Measurements from ENCODE around the gene AHSP. TPM values are rescaled to one million over a fixed set of nuclear protein-coding genes. Genes with fewer than 3 reads are reported as not detected.

Gene AHSP
- total RNA-seq, 4 donors from 2014 or later, result 1.2 TPM; not detected in 3

- H3K27ac ChIP-seq (replicated peaks in 1 of 4), result no peak overlapping the region
- H3K9me3 ChIP-seq, result no peaks in the 10 kb centered on the region
- no peak for DNase-seq (ENCODE audit: extremely low spot score)
- peaks cover 9 to 28% (median 23%) of the 10 kb centered on the region in 4 donors for H3K36me3 ChIP-seq
- TF ChIP-seq CTCF (IDR thresholded peaks at IDR 0.05) (no peak), POLR2A (IDR thresholded peaks at IDR 0.05; ENCODE audit: low read depth) (no peak), POLR2AphosphoS5 (IDR thresholded peaks at IDR 0.05) (no peak), EP300 (IDR thresholded peaks at IDR 0.05) (no peak)
- 22% methylated on average over 14 of the region's 48 CpGs for WGBS
- intact Hi-C loops (cut with DNase I), result no loop called here
- peaks cover 17 to 25% (median 23%) of the 10 kb centered on the region in 4 donors for H3K4me1 ChIP-seq
- peaks cover 0 to 43% (median 9%) of the 10 kb centered on the region in 4 donors for H3K27me3 ChIP-seq
- H3K4me3 ChIP-seq, result peak overlapping the region; percentile 50 to 69 (median 55)
Measured at GRCh38 chr16:31487071-31487719, 40.5 kb upstream of the AHSP start.

DNA sequence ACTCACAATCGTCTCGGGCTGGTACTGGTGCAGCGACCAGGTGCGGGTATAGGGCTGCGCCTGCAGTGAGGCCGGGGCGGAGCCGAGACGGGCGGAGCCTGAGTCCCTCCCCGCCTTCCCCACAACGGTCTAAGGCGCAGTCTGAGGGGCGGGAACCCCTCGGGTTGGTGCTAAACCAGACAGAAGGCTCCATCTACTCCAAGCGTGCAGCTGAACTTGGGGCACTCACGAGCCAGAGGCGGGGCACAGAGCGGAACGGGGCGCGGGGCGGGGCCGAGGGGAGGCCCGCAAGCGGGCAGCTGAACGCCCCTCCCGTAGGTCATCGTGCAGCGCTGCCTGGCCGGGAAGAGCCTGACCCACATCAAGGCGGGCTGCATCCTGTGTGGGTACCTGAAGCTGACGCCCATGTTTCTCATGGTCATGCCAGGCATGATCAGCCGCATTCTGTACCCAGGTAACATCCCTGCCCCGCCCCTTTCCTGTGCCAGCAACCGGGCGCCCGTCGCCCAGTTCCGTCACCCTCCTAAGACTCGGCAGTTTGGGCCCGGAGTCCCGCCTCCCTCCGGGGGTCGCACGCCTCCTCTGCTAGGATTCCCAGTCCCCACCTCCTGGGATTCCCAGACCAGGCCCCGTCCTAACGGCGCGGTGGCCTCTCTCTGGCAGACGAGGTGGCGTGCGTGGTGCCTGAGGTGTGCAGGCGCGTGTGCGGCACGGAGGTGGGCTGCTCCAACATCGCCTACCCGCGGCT is 39.8 kb upstream of the AHSP start:
- H3K36me3 ChIP-seq, result peaks cover 11 to 35% (median 30%) of the 10 kb centered on the region in 4 donors
- WGBS, result 0% methylated on average over 11 of the region's 60 CpGs
- peaks cover 17 to 25% (median 23%) of the 10 kb centered on the region in 4 donors for H3K4me1 ChIP-seq
- DNase-seq (ENCODE audit: extremely low spot score), result no peak
- peak overlapping the region; percentile 50 to 69 (median 55) for H3K4me3 ChIP-seq
- H3K9me3 ChIP-seq, result no peaks in the 10 kb centered on the region
- H3K27ac ChIP-seq (replicated peaks in 1 of 4), result no peak overlapping the region
- intact Hi-C loops (cut with DNase I), result no loop called here
- peaks cover 0 to 43% (median 9%) of the 10 kb centered on the region in 4 donors for H3K27me3 ChIP-seq
- TF ChIP-seq EP300 (IDR thresholded peaks at IDR 0.05), result no peak
- no peak for TF ChIP-seq CTCF (IDR thresholded peaks at IDR 0.05)
- peak; percentile 26 to 36 for TF ChIP-seq POLR2AphosphoS5 (IDR thresholded peaks at IDR 0.05)
- TF ChIP-seq POLR2A (IDR thresholded peaks at IDR 0.05; ENCODE audit: low read depth), result no peak

- H3K4me3 ChIP-seq, result peak overlapping the region; percentile 50 to 69 (median 55)
- H3K27ac ChIP-seq (replicated peaks in 1 of 4), result no peak overlapping the region
- TF ChIP-seq CTCF (IDR thresholded peaks at IDR 0.05) (no peak), POLR2A (IDR thresholded peaks at IDR 0.05; ENCODE audit: low read depth) (no peak), EP300 (IDR thresholded peaks at IDR 0.05) (no peak)
- peaks cover 17 to 25% (median 23%) of the 10 kb centered on the region in 4 donors for H3K4me1 ChIP-seq
- peaks cover 0 to 43% (median 9%) of the 10 kb centered on the region in 4 donors for H3K27me3 ChIP-seq
- H3K9me3 ChIP-seq, result no peaks in the 10 kb centered on the region
- DNase-seq (ENCODE audit: extremely low spot score), result no peak
- intact Hi-C loops (cut with DNase I), result no loop called here
- peaks cover 19 to 43% (median 37%) of the 10 kb centered on the region in 4 donors for H3K36me3 ChIP-seq
- 43% methylated on average over 15 of the region's 77 CpGs for WGBS
Measured at GRCh38 chr16:31488468-31489297, 39.0 kb upstream of the AHSP start.

- Histone ChIP-seq H3K36me3 (peaks cover 24 to 48% (median 43%) of the 10 kb centered on the region in 4 donors), H3K4me1 (peaks cover 17 to 25% (median 23%) of the 10 kb centered on the region in 4 donors), H3K27ac (replicated peaks in 1 of 4) (no peak overlapping the region), H3K27me3 (peaks cover 0 to 43% (median 9%) of the 10 kb centered on the region in 4 donors), H3K9me3 (no peaks in the 10 kb centered on the region), H3K4me3 (no peak overlapping the region)
- intact Hi-C loops (cut with DNase I), result no loop called here
- TF ChIP-seq CTCF (IDR thresholded peaks at IDR 0.05), result no peak
- DNase-seq (ENCODE audit: extremely low spot score), result no peak
- 94% methylated on average over 2 of the region's 7 CpGs for WGBS
Measured at GRCh38 chr16:31489298-31489564, 38.5 kb upstream of the AHSP start.

All from esophagus muscularis mucosa (tissue), 4 donors.